ENCODE data around the gene NCOA3. TPM values are rescaled to one million over a fixed set of nuclear protein-coding genes. Genes with fewer than 3 reads are reported as not detected.

NCOA3 gene
- total RNA-seq, 1 experiment from 2014 or later: 96.7 TPM

- Histone ChIP-seq H3K27me3 (replicated peaks; ENCODE audit: control insufficient read depth, insufficient read depth, low read length) (no peaks in the 10 kb centered on the region), H3K4me1 (peaks cover 16% of the 10 kb centered on the region), H3K36me3 (ENCODE audit: control insufficient read depth, insufficient read depth, low read length) (peaks cover 4% of the 10 kb centered on the region), H3K9me3 (no peaks in the 10 kb centered on the region), H3K4me3 (ENCODE audit: low read depth, low read length) (no peak overlapping the region)
- peaks cover 73% of the 10 kb centered on the region for H3K36me3 Mint-ChIP-seq (ENCODE audit: insufficient read depth, unreplicated experiment)
- intact Hi-C loops (cut with micrococcal nuclease; ENCODE audit: unreplicated experiment): loop anchor here (5.0 kb wide), 2 partner anchors 126 to 464 kb away; partner anchors contain the start of gene SULF2
- ChIA-PET CTCF (interaction anchor here (1.7 kb wide), 1 partner anchor 959 kb away, joined by 10 read pairs; no protein-coding TSS in a partner anchor), POLR2A (interaction anchor here (0.7 kb wide), 1 partner anchor 265 kb away, joined by 3 read pairs; no protein-coding TSS in a partner anchor)
- no peaks in the 10 kb centered on the region for H3K9me3 Mint-ChIP-seq (ENCODE audit: unreplicated experiment)
- TF ChIP-seq, protein P1, sequence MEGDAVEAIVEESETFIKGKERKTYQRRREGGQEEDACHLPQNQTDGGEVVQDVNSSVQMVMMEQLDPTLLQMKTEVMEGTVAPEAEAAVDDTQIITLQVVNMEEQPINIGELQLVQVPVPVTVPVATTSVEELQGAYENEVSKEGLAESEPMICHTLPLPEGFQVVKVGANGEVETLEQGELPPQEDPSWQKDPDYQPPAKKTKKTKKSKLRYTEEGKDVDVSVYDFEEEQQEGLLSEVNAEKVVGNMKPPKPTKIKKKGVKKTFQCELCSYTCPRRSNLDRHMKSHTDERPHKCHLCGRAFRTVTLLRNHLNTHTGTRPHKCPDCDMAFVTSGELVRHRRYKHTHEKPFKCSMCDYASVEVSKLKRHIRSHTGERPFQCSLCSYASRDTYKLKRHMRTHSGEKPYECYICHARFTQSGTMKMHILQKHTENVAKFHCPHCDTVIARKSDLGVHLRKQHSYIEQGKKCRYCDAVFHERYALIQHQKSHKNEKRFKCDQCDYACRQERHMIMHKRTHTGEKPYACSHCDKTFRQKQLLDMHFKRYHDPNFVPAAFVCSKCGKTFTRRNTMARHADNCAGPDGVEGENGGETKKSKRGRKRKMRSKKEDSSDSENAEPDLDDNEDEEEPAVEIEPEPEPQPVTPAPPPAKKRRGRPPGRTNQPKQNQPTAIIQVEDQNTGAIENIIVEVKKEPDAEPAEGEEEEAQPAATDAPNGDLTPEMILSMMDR (IDR thresholded peaks at IDR 0.05; ENCODE audit: insufficient read depth in 1 of 2, low read depth in 1 of 2, low read length in 1 of 2, severe bottlenecking in 1 of 2, unreplicated experiment in 1 of 2): no peak
- no peak overlapping the region for H3K4me3 Mint-ChIP-seq (ENCODE audit: unreplicated experiment)
- no TSS peak for BruUV-seq (replicated peaks)
- no peaks in the 10 kb centered on the region for H3K27me3 Mint-ChIP-seq (ENCODE audit: insufficient read depth, unreplicated experiment)
- peak overlapping the region; percentile 13 for H3K27ac Mint-ChIP-seq (ENCODE audit: unreplicated experiment)
- DNase-seq: peak in 1 of 2 experiments; percentile 41
- peaks cover 18% of the 10 kb centered on the region for H3K4me1 Mint-ChIP-seq (ENCODE audit: low read depth, unreplicated experiment)
Measured at GRCh38 chr20:47660983-47661700, 159.5 kb downstream of the NCOA3 start.

DNA sequence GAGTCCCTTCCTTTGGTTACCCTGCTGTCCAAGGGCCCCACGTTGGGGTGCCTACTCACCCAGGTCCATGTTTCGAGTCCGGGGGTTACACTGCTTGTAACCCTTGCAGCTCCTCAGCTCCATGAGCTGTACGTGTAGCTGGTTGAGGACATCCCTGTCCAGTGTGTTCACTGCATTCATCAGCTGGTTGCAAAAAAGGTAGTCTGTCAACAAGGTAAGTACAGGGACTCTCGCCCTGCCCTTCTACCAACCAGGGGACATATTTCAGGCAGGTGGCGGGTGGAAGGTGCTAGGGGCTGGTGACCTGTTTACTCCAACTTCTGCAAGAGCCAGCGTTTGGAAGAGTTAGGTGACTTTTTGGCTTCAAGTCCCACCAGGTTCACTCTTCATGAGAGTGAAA, 160.0 kb downstream of the NCOA3 start:
- DNase-seq: peak in 1 of 2 experiments; percentile 35
- intact Hi-C loops (cut with micrococcal nuclease; ENCODE audit: unreplicated experiment): loop anchor here (5.0 kb wide), 2 partner anchors 126 to 464 kb away; partner anchors contain the start of gene SULF2
- Histone ChIP-seq H3K36me3 (ENCODE audit: control insufficient read depth, insufficient read depth, low read length) (peaks cover 4% of the 10 kb centered on the region), H3K9me3 (no peaks in the 10 kb centered on the region), H3K27me3 (replicated peaks; ENCODE audit: control insufficient read depth, insufficient read depth, low read length) (no peaks in the 10 kb centered on the region), H3K4me3 (ENCODE audit: low read depth, low read length) (no peak overlapping the region), H3K4me1 (peaks cover 16% of the 10 kb centered on the region)
- TF ChIP-seq, protein P1 (IDR thresholded peaks at IDR 0.05; ENCODE audit: insufficient read depth in 1 of 2, low read depth in 1 of 2, low read length in 1 of 2, severe bottlenecking in 1 of 2, unreplicated experiment in 1 of 2): no peak
- H3K9me3 Mint-ChIP-seq (ENCODE audit: unreplicated experiment): no peaks in the 10 kb centered on the region
- ChIA-PET CTCF (interaction anchor here (0.6 to 1.1 kb wide), 5 partner anchors 16 to 821 kb away, joined by 3 to 5 read pairs (median 4); no protein-coding TSS in a partner anchor), POLR2A (no interaction called here)
- H3K27ac Mint-ChIP-seq (ENCODE audit: unreplicated experiment): peak overlapping the region; percentile 13
- peaks cover 18% of the 10 kb centered on the region for H3K4me1 Mint-ChIP-seq (ENCODE audit: low read depth, unreplicated experiment)
- no peaks in the 10 kb centered on the region for H3K27me3 Mint-ChIP-seq (ENCODE audit: insufficient read depth, unreplicated experiment)
- BruUV-seq (replicated peaks): no TSS peak
- H3K36me3 Mint-ChIP-seq (ENCODE audit: insufficient read depth, unreplicated experiment): peaks cover 75% of the 10 kb centered on the region
- no peak overlapping the region for H3K4me3 Mint-ChIP-seq (ENCODE audit: unreplicated experiment)

DNA sequence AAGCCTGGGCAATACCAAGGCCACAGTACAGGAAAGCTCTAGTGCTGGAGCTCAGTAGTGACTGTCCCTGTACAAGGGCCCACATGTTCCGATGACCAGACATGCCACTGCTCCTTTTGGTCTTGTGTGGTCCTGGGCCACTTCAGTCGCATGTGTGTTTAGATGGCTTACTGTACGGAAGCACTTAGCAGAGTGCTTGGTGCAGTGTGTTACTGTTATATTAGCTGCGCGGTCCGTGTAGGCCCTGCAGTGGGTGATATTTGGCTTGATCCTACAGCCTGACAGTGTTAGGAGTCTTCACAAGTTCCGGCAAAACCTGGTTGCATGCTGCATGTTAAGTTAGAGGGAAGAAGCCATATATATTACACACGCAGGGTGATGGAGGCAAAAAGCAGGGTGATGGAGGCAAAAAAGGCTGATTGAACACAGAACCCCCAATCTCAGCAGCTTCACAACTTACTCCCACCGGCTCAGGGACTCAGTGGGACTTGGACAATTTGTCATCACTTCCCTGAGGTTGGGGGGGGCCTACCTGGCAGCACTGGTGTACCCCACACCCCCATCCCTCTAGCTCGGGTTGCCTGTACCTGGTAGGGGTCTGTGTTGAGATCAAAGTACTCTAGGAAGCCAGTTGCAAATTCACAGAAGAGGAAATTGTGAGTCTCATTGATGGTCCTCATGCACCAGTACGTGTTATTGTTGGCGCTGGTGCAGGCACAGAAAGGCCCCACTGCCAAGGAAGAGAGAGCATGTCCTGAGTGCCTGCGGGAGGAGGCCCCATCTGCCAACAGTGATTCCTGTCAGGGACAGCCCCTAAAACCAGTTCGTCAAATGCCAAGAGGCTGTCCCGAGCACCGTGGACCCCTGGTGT, 161.0 kb downstream of the NCOA3 start:
- Histone ChIP-seq H3K9me3 (no peaks in the 10 kb centered on the region), H3K36me3 (ENCODE audit: control insufficient read depth, insufficient read depth, low read length) (peaks cover 4% of the 10 kb centered on the region), H3K4me1 (peaks cover 16% of the 10 kb centered on the region), H3K27me3 (replicated peaks; ENCODE audit: control insufficient read depth, insufficient read depth, low read length) (no peaks in the 10 kb centered on the region), H3K4me3 (ENCODE audit: low read depth, low read length) (no peak overlapping the region)
- POLR2A ChIA-PET: no interaction called here
- TF ChIP-seq, protein P1 (IDR thresholded peaks at IDR 0.05; ENCODE audit: insufficient read depth in 1 of 2, low read depth in 1 of 2, low read length in 1 of 2, severe bottlenecking in 1 of 2, unreplicated experiment in 1 of 2): no peak
- Mint-ChIP-seq H3K4me1 (ENCODE audit: low read depth, unreplicated experiment) (peaks cover 18% of the 10 kb centered on the region), H3K9me3 (ENCODE audit: unreplicated experiment) (no peaks in the 10 kb centered on the region), H3K27ac (ENCODE audit: unreplicated experiment) (peak overlapping the region; percentile 32), H3K27me3 (ENCODE audit: insufficient read depth, unreplicated experiment) (no peaks in the 10 kb centered on the region), H3K4me3 (ENCODE audit: unreplicated experiment) (no peak overlapping the region), H3K36me3 (ENCODE audit: insufficient read depth, unreplicated experiment) (peaks cover 77% of the 10 kb centered on the region)
- peak in 1 of 2 experiments; percentile 35 for DNase-seq
- CTCF ChIA-PET: interaction anchor here (0.6 to 2.2 kb wide), 7 partner anchors 15 to 633 kb away, joined by 3 to 24 read pairs (median 4); no protein-coding TSS in a partner anchor
- intact Hi-C loops (cut with micrococcal nuclease; ENCODE audit: unreplicated experiment): loop anchor here (1.0 to 5.0 kb wide), 3 partner anchors 125 to 959 kb away; partner anchors contain the start of gene SULF2
- BruUV-seq (replicated peaks): no TSS peak
